Measurements from ENCODE around the gene OR2A42. TPM values are rescaled to one million over a fixed set of nuclear protein-coding genes. Genes with fewer than 3 reads are reported as not detected.

Gene OR2A42
- total RNA-seq, 8 experiments from 2014 or later, result 0.10 to 0.52 (median 0.27) TPM; not detected in 4

Other genes starting within 250 kb of the OR2A42 start
- gene OR6B1, start 239.3 kb downstream of the OR2A42 start, total RNA-seq, result under 1 TPM in 5 of 8 experiments, not detected in 3; 0.08 to 0.38 (median 0.10) TPM
- gene OR2A5, start 190.7 kb downstream of the OR2A42 start, total RNA-seq, result under 1 TPM in 5 of 8 experiments, not detected in 3; 0.09 to 0.57 (median 0.14) TPM
- gene OR2A25, start 169.8 kb downstream of the OR2A42 start, total RNA-seq, result under 1 TPM in 1 of 8 experiments, not detected in 7; 0.62 TPM
- gene OR2A12, start 153.3 kb downstream of the OR2A42 start, total RNA-seq, result under 1 TPM in 3 of 8 experiments, not detected in 5; 0.04 to 0.19 (median 0.09) TPM
- not detected for gene OR2A2, start 130.0 kb downstream of the OR2A42 start, total RNA-seq
- gene OR2A14, start 116.4 kb downstream of the OR2A42 start, total RNA-seq, result under 1 TPM in 1 of 8 experiments, not detected in 7; 0.08 TPM
- gene CTAGE4, start 56.1 kb downstream of the OR2A42 start, total RNA-seq, result 1 to 10 TPM in 1 of 8 experiments, under 1 TPM in 4, not detected in 3; 0.18 to 1.2 (median 0.25) TPM
- gene ARHGEF35, start 43.8 kb downstream of the OR2A42 start, total RNA-seq, result 1 to 10 TPM in 1 of 8 experiments, under 1 TPM in 3, not detected in 4; 0.18 to 1.2 (median 0.26) TPM
- gene OR2A7, start 25.2 kb upstream of the OR2A42 start, total RNA-seq, result 1 to 10 TPM in 1 of 8 experiments, under 1 TPM in 5, not detected in 2; 0.11 to 2.3 (median 0.38) TPM
- under 1 TPM in 3 of 8 experiments, not detected in 5; 0.29 to 0.38 (median 0.36) TPM for gene CTAGE8, start 29.7 kb upstream of the OR2A42 start, total RNA-seq
- under 1 TPM in 7 of 8 experiments, not detected in 1; under 0.01 to 0.62 (median 0.17) TPM for gene OR2A1, start 72.8 kb upstream of the OR2A42 start, total RNA-seq
- 1 to 10 TPM in 2 of 8 experiments, under 1 TPM in 5, not detected in 1; 0.13 to 1.1 (median 0.57) TPM for gene ARHGEF5, start 115.8 kb upstream of the OR2A42 start, total RNA-seq
- under 1 TPM in 2 of 8 experiments, not detected in 6; 0.28 to 0.31 TPM for gene NOBOX, start 164.1 kb upstream of the OR2A42 start, total RNA-seq